ENCODE data around the gene PLEKHA5. TPM values are rescaled to one million over a fixed set of nuclear protein-coding genes. Genes with fewer than 3 reads are reported as not detected.
A peak's percentile ranks its signal among the peaks of the same experiment; 100 is the strongest.

PLEKHA5 gene
- total and polyA plus RNA-seq, 2 of the 4 experiments (the other 2 are of a cell fraction), result 5.3 to 12.2 TPM

DNA sequence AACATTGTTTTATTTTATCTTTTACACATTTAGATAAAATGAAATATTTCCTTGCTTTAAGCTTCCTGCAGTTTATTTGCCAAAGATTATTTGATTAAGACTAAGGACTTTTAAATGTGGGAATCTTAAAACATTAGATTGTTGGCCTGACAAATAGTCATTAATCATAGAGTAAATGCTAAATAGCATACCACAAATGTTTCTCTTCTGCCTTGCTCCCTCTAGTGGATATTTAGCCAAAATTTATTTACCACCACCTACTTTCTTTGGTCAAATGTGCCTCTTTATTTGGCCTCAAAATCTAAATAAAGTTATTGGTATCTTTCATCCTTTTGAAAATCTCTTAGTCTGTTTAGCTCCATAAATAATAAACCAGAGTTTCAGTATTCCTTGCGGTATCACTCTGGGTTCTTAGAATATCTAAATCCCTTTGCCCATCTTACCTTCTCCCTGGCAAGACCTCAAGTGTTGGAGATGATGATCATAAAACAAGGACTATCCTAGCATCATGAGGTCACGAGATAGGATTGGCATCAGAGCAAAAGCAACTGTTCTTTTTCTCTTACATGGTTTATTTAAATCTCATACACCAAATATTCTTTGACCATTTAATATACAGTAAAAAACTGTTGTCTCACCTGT is 159.2 kb downstream of the PLEKHA5 start:
- no peak overlapping the region for H2BK5ac ChIP-seq (ENCODE audit: low read depth, low read length, poor library complexity, severe bottlenecking)
- H3K27me3 ChIP-seq (ENCODE audit: control insufficient read depth, insufficient read depth, low read length), result no peaks in the 10 kb centered on the region
- TF ChIP-seq CTCF (conservative IDR thresholded peaks at IDR 0.05; ENCODE audit: low read depth, low read length), result peak; percentile 65
- TF ChIP-seq CHD1 (IDR thresholded peaks at IDR 0.05; ENCODE audit: low read depth, low read length), result no peak
- TF ChIP-seq RAD21 (IDR thresholded peaks at IDR 0.05; ENCODE audit: low read length), result peak; percentile 69
- peak; percentile 66 for TF ChIP-seq SMC3 (IDR thresholded peaks at IDR 0.05; ENCODE audit: low read depth, low read length)
- H3K23ac ChIP-seq (ENCODE audit: low read depth, low read length), result no peak overlapping the region
- H4K5ac ChIP-seq (ENCODE audit: low read depth, low read length), result no peak overlapping the region
- H3K27ac ChIP-seq (ENCODE audit: insufficient read depth, low read length), result no peak overlapping the region
- ATAC-seq (ENCODE audit: low read depth) (0 out of 2 replicates have a peak, but pooled peaks have one; percentile 46), DNase-seq (peak; percentile 44)
- H3K4me2 ChIP-seq (ENCODE audit: low read depth, low read length), result no peak overlapping the region
- H2AK5ac ChIP-seq (ENCODE audit: low read depth, low read length), result no peak overlapping the region
- no TSS peak for BruUV-seq (replicated peaks)
- H3K79me1 ChIP-seq (ENCODE audit: low read depth in 1 of 2, low read length in 2 of 2), result no peaks in the 10 kb centered on the region; a peak in 1 of 4 replicates
- H2BK20ac ChIP-seq (ENCODE audit: low read depth, low read length), result no peak overlapping the region
- no peak overlapping the region for H3K56ac ChIP-seq (ENCODE audit: extremely low read depth, insufficient read depth, low read length)
- ChIA-PET CTCF (interaction anchor here (0.9 to 1.3 kb wide), 4 partner anchors 11 to 66 kb away, joined by 3 to 5 read pairs (median 3); no protein-coding TSS in a partner anchor), POLR2A (ENCODE audit: unreplicated experiment) (no interaction called here)
- intact Hi-C loops (cut with micrococcal nuclease), result loop anchor here (5.0 to 10.0 kb wide), 4 partner anchors 101 to 1034 kb away; no protein-coding TSS in a partner anchor
- no peak overlapping the region for H2BK15ac ChIP-seq (ENCODE audit: low read depth, low read length)
- H3K9ac ChIP-seq (ENCODE audit: low read depth, low read length), result no peak overlapping the region
- no peaks in the 10 kb centered on the region for H4K20me1 ChIP-seq (ENCODE audit: insufficient read depth, low read length)
- no CpG with 5 or more reads among the region's 2 CpGs for WGBS, 2 experiments (ENCODE audit: extremely low coverage in 2 of 2, insufficient read length in 1 of 2)
- no peak overlapping the region for H2AK9ac ChIP-seq (replicated peaks; ENCODE audit: low read depth, low read length, poor library complexity)
- no peaks in the 10 kb centered on the region for H3K4me1 ChIP-seq (ENCODE audit: control insufficient read depth, insufficient read depth, low read length)
- H4K91ac ChIP-seq (ENCODE audit: insufficient read depth, low read depth, low read length), result no peak overlapping the region
- no peak overlapping the region for H2AFZ ChIP-seq (replicated peaks; ENCODE audit: low read length, poor library complexity)
- no peaks in the 10 kb centered on the region for H3K9me3 ChIP-seq (ENCODE audit: control insufficient read depth, insufficient read depth, low read length)
- no peaks in the 10 kb centered on the region for H3K9me1 ChIP-seq (ENCODE audit: insufficient read depth, low read length)
- H3K4me3 ChIP-seq (ENCODE audit: insufficient read depth, low read depth, low read length), result no peak overlapping the region
- dilution Hi-C loops (cut with HindIII; ENCODE audit: low sequenced_read_pairs, unreplicated experiment), result no loop called here
- in situ Hi-C loops (cut with MboI; ENCODE audit: low sequenced_read_pairs), result loop anchor here (25.0 kb wide), 1 partner anchor 851 kb away; no protein-coding TSS in a partner anchor
- H4K8ac ChIP-seq (ENCODE audit: low read depth in 2 of 2, low read length in 2 of 2), result no peak overlapping the region
- H3K14ac ChIP-seq (replicated peaks; ENCODE audit: low read depth, low read length), result no peak overlapping the region
- H2BK120ac ChIP-seq (ENCODE audit: low read depth, low read length), result no peak overlapping the region
- no peak overlapping the region for H3K18ac ChIP-seq (ENCODE audit: low read depth, low read length)
- no peak overlapping the region for H3K4ac ChIP-seq (ENCODE audit: low read depth, low read length)
- H3K36me3 ChIP-seq (ENCODE audit: control insufficient read depth, insufficient read depth, low read length), result peaks cover 17% of the 10 kb centered on the region

Data from IMR-90 (cell line).